ENCODE results near the gene C2CD5.

DNA sequence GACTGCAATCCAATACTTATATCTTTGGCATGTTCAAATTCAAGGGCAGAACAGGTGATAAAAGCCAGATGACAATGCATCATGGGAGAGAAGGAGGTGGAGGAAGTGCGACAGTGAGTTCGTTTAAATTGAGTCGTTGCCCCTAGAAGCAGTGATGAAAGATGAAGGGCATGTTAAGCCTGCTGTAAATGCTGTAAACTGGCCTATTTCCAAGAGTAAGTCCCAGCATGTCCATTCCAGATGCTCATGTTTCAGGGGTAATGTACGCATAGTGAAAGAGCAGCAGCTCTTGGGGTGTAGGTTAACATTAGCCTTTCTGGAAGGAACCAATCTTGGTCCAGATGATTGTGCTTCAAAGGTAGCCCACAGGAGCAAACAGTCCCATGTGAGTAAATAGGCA, 97.1 kb downstream of the C2CD5 start:
- TF ChIP-seq, protein P1, sequence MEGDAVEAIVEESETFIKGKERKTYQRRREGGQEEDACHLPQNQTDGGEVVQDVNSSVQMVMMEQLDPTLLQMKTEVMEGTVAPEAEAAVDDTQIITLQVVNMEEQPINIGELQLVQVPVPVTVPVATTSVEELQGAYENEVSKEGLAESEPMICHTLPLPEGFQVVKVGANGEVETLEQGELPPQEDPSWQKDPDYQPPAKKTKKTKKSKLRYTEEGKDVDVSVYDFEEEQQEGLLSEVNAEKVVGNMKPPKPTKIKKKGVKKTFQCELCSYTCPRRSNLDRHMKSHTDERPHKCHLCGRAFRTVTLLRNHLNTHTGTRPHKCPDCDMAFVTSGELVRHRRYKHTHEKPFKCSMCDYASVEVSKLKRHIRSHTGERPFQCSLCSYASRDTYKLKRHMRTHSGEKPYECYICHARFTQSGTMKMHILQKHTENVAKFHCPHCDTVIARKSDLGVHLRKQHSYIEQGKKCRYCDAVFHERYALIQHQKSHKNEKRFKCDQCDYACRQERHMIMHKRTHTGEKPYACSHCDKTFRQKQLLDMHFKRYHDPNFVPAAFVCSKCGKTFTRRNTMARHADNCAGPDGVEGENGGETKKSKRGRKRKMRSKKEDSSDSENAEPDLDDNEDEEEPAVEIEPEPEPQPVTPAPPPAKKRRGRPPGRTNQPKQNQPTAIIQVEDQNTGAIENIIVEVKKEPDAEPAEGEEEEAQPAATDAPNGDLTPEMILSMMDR (conservative IDR thresholded peaks at IDR 0.05; ENCODE audit: low read depth, low read length) = no peak
- TF ChIP-seq RFX5 (IDR thresholded peaks at IDR 0.05; ENCODE audit: low read depth, low read length) = no peak

Measured in IMR-90 (cell line).